ENCODE data around the gene MAPKAP1.

The MAPKAP1 gene

DNA sequence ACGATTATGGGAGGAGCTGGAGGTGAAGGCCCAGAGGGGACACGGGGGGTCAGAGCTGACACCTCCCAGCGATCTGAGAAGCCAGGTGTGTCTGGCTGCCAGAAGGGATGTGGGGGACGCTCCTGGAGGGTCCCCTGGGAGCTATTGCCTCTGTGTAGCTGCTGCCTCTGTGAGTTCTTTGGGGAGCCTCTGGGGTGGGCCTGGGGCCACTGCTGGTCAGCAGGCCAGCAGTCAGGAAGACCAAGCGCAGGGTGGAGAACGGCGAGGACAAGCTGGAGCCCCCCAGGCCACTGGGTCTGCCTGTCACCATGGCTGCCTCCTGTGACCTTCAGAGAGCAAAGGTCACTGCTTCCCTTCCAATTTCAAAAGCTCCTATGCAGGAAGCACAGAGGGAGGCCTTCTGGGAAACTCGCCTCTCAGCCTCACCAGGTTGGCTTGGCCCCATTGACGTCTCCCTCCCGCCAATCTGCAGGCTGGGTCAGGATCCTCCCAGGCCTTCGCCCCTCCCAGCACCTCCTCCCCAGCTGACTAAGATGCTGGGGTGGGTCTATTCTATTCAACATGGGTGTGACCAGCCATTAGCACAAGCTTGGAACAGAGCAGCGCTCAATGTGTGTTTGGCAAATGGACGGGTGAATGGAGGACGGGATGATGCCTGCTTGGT, 319.0 kb downstream of the MAPKAP1 start:
- DNase-seq (ENCODE audit: low read depth in 3 of 3), result no peak

Measured in stimulated activated CD4-positive, alpha-beta T cell treated with anti-CD3 and anti-CD28 coated beads, TNF-alpha, amount 100 ng/mL, for 24 hours (primary cell).